Stimulated activated CD8-positive, alpha-beta memory T cell treated with anti-CD3 and anti-CD28 coated beads, Interleukin-15, amount 100 ng/mL, for 1 hour (primary cell): Measurements from ENCODE around the gene PCSK5.
"Not testable (repeated sequence)": the region's sequence is repeated elsewhere in the genome, so short reads cannot be mapped to it uniquely, and the experiment has no call there.

Experiments
- DNase-seq: peaks from one replicate; pipeline ENCODE4 v3.0.0-alpha.2; 2020; ENCODE audit warnings: low read depth

Gene PCSK5

GRCh38 chr9:76358628-76359280 is 468.3 kb downstream of the PCSK5 start:
- no peak for DNase-seq

DNA sequence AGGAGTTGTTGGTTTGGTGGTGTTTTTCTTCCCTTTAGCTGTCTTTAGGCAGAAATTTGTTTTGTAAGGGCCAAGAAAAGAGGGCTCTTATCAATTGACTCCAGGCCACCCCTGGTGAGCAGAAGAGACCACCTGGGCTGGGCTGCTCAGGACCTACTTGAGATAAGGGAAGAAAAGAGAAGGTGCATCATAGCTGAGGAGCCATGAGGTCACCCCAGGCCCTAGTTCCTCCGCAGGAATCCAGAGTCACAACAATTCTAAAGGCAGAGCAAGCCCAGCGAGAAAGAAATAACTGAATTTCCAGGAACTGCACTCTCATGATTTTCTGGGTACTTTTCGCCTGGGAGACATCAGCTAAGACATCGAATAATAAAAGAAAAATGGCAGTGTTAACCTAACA is 468.9 kb downstream of the PCSK5 start:
- DNase-seq: no peak

DNA sequence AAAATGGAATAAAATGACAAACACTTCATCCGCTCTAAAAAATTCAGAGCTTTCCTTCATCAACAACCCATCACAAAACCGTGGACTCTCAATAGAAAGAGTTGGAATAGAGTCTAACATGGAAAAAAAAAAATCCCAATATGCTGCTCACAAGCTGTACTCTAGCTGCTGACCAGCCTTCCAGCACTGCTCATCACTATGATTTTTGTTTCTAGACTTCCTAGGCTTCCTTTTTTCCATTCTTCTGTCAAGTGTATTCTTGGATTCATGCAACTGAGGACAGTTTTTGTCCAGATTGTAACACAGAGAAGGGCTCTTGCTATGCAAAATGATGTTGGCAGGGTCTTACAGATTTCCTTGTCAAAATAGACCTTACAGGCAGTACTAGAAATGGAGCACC is 469.3 kb downstream of the PCSK5 start:
- DNase-seq: no peak

DNA sequence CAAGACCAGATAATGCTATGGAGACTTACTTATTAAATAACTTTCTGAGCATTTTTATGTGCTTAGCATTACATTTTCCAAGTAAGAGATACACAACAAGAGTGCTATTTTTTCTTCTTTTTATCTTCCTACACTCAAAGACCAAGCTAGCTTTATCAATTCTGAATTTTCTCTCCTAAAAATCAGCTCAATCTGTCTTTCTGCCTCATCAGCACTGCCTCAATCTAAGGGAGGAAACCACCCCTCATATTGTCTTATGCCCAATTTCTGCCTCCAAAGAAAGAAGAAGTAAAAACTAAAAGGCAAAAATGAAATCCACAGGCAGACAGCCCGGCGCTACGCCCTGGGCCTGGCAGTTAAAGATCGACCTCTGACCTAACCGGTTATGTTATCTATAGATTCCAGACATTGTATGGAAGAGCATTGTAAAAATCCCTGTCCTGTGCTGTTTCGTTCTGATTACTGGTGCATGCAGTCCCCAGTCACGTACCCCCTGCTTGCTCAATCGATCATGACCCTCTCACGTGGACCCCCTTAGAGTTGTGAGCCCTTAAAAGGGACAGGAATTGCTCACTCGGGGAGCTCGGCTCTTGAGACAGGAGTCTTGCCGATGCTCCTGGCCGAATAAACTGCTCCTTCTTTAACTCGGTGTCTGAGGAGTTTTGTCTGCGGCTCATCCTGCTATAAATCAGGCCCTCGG is 472.0 kb downstream of the PCSK5 start:
- not testable (repeated sequence) for DNase-seq

DNA sequence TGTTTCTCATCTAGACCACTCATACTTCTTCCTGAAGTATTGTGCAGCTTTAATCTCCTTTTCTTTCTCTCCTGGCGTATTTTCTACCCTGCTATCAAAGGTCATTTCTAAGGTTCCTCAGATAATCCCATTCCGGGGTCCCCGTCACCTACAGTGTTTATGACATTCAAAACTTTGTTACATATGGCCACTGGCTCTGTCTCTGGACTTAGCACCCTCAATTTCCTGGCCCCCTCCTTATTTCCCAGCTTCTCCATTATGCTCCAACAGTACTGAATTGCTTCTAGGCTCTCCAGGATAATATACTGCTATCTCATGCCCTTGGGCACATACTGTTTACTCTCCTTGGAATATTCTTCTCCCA is 472.5 kb downstream of the PCSK5 start:
- DNase-seq: no peak

GRCh38 chr9:76365028-76365427 is 474.6 kb downstream of the PCSK5 start:
- no peak for DNase-seq

GRCh38 chr9:76366275-76366674 is 475.8 kb downstream of the PCSK5 start:
- no peak for DNase-seq

DNA sequence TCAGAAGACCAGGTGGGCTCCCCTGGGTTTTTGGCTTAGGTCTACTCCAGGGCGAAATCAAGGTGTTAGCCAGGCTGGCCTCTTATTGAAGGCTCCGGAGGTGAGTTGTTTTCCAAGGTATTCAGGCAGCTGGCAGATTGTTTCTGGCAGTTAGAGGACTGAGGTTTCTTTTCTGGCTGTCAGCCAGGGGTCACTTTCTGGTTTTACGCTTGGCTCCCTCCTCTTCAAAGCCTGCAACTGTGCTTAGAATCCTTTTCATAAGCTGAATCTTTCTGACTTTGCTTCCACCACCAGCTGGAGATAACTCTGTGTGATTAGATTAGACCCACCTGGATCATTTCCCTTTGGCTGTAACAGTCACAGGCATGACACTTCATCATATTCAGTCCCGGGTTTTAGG is 479.1 kb downstream of the PCSK5 start:
- no peak for DNase-seq

GRCh38 chr9:76370396-76371023 is 480.0 kb downstream of the PCSK5 start:
- DNase-seq: no peak

- DNase-seq: no peak
Measured at GRCh38 chr9:76371901-76372300, 481.4 kb downstream of the PCSK5 start.

DNA sequence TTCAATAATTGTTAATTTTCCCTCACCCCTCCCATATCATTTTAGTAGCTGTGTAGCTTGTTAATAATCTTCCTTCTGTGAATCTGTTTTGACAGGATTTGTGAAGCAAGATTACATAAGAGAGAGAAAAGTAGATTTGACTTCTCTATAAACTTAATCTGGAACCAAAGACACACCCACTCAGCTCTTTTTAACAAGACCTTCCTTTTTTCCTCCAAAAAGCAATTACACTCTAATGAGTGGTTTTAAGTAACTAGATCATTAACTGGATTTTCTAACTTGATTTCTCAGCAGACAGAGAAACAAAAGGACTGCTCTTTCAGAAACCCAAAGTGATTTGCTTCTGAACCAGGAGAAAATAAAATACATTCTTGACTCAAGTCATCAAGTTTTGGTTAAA is 481.9 kb downstream of the PCSK5 start:
- DNase-seq: no peak

GRCh38 chr9:76373173-76373783 is 482.8 kb downstream of the PCSK5 start:
- DNase-seq: no peak

DNA sequence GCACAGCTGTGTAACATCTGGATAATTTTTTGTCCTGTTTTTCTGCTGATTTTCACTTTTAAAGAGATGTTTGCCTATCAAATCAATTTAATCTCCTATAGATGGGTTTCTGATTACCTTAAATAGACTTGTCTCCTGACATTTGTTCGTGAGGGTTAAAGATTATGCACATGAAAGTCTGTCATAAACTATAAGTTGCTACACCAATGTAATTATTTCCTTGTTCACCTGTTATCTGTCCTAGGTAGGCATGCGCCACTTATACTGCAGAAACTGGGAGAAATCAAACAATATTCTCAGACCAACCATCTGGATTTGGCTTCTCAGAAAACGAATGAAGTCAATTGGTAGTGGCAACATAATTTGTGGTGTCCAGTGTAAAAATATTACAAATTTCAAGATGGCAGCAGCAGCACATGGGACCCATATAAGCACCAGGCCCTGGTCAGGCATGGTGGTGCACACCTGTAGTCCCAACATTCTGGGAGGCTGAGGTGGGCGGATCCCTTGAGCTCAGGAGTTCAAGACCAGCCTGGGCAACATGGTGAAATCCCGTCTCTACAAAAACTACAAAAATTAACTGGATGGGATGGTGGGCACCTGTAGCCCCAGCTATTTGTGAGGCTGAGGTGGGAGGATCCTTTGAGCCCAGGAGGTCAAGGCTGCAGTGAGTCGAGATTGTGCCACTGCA is 483.5 kb downstream of the PCSK5 start:
- no peak for DNase-seq

DNA sequence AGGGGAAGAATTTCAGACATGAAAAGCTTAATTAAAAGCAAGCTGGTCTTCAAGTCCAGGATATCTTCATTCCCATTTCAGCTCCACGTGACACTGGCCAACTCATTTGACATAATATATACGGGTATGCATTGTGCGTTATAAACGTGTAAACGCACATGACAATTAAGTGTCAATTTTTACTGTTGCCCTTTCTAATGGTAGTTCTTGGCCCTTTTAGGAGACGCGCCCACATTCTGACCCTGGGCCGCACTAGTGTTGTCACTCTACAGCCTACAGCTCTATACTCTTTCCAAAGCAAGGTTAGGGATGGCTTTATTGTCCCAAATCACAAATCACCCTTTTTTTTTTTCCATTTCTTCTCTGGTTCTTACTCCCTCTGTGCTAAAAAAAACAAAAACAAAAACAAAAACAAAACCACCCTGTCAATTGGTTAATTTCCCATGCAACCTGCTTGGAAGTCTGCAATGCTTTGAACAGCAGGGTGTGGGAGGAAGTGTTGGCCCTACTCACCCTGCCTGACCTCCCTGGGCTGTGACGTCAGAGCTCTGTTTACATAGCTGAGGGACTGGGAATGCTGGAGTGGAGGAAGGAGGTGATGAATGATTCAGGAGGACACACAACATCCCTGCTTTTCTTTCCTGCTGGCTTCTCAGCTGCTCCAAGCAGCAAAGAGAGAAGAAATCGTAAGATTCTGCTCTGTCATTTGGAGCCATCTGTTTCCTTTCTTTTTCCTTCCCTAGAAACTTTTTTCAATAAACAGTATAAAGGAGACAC is 484.5 kb downstream of the PCSK5 start:
- DNase-seq: no peak

GRCh38 chr9:76377791-76378190 is 487.3 kb downstream of the PCSK5 start:
- no peak for DNase-seq

- no peak for DNase-seq
Measured at GRCh38 chr9:76378367-76379073, 488.0 kb downstream of the PCSK5 start.

- DNase-seq: no peak
Measured at GRCh38 chr9:76379494-76379893, 489.0 kb downstream of the PCSK5 start.

DNA sequence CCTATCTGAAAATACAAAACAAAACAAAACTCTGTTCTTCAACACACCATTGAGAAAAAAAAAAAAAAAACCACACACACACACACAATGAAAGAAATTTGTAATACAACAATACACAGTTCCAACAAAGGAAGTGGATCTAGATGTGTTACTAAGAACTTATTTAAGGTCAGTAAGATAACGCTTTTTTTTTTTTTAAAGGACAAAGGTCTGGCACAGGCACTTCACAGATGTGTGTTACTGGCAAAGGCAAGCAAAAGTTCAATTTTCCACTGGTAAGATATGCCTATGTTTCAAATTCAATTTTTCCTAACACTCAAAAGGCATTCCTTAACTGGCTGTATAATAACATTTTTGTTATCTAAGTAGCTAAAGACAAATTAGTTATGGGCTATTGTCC is 500.2 kb downstream of the PCSK5 start:
- DNase-seq: no peak

GRCh38 chr9:76394195-76394959 is 503.9 kb downstream of the PCSK5 start, which contains the start of gene RFK:
Gene RFK, minus strand, starts transcription at chr9:76394426. Its CDS starts 255 bp downstream, at chr9:76394171.
- peak; percentile 93 for DNase-seq

- DNase-seq: no peak
Measured at GRCh38 chr9:76394960-76395252, 504.4 kb downstream of the PCSK5 start.
